ENCODE results near the gene THSD4.

- TF ChIP-seq POLR2AphosphoS5 (IDR thresholded peaks at IDR 0.05) (no peak), CTCF (IDR thresholded peaks at IDR 0.05) (no peak), POLR2A (IDR thresholded peaks at IDR 0.05) (no peak), EP300 (IDR thresholded peaks at IDR 0.05) (no peak)
These were observed 430.7 kb downstream of the THSD4 start for GRCh38 chr15:71545923-71546322.

Measured in upper lobe of left lung (tissue), 4 donors.